Smooth muscle cell (in vitro differentiated cells): ENCODE measurements around the gene HLCS. TPM values are rescaled to one million over a fixed set of nuclear protein-coding genes. Genes with fewer than 3 reads are reported as not detected.

Experiments
- DNase-seq: peaks from one replicate; lab custom pipeline; 2025; ENCODE audit not compliant: unreplicated experiment; lab: John Stamatoyannopoulos, UW
- H2AFZ ChIP-seq: fragments of 200-600 bp; sonication (generic); 2 replicates; pipeline ENCODE4 v1.6.0; 2016; ENCODE audit warnings: antibody characterized with exemption, low read depth, mild to moderate bottlenecking
- H3F3A ChIP-seq: fragments of 200-600 bp; sonication (generic); 2 replicates; pipeline ENCODE4 v1.6.0; 2017; ENCODE audit warnings: antibody characterized with exemption, low read depth
- H3K27ac ChIP-seq: fragments of 200-600 bp; sonication (generic); 2 replicates; pipeline ENCODE4 v1.5.1; 2016; ENCODE audit warnings: low read depth, mild to moderate bottlenecking
- H3K27me3 ChIP-seq: fragments of 200-600 bp; sonication (generic); 2 replicates; pipeline ENCODE4 v1.6.1; 2016; ENCODE audit warnings: low read depth, mild to moderate bottlenecking
- H3K36me3 ChIP-seq: fragments of 200-600 bp; sonication (generic); 2 replicates; pipeline ENCODE4 v1.5.1; 2016; ENCODE audit warnings: low read depth
- H3K4me1 ChIP-seq: fragments of 200-600 bp; sonication (generic); 2 replicates; pipeline ENCODE4 v1.5.1; 2016; ENCODE audit warnings: low read depth
- H3K4me2 ChIP-seq: fragments of 200-600 bp; sonication (generic); 2 replicates; pipeline ENCODE4 v1.6.0; 2016; ENCODE audit warnings: mild to moderate bottlenecking
- H3K4me3 ChIP-seq: fragments of 200-600 bp; sonication (generic); 2 replicates; pipeline ENCODE4 v1.5.1; 2016; ENCODE audit warnings: mild to moderate bottlenecking
- H3K79me2 ChIP-seq: fragments of 200-600 bp; sonication (generic); 2 replicates; pipeline ENCODE4 v1.6.0; 2016; ENCODE audit warnings: low read depth, mild to moderate bottlenecking
- H3K9ac ChIP-seq: fragments of 200-600 bp; sonication (generic); 2 replicates; pipeline ENCODE4 v1.6.0; 2016; ENCODE audit warnings: low read depth
- H3K9me3 ChIP-seq: fragments of 200-600 bp; sonication (generic); replicated peaks from 2 replicates; pipeline ENCODE4 v1.5.1; 2016; ENCODE audit warnings: low read depth
- H4K20me1 ChIP-seq: fragments of 200-600 bp; sonication (generic); 2 replicates; pipeline ENCODE4 v1.6.0; 2016; ENCODE audit warnings: low read depth
- CTCF ChIP-seq: fragments of 200-600 bp; sonication (generic); IDR thresholded peaks from 2 replicates; pipeline ENCODE4 v1.5.1; 2017; ENCODE audit warnings: borderline replicate concordance, mild to moderate bottlenecking, antibody characterized with exemption; ENCODE audit not compliant: insufficient read depth, poor library complexity, severe bottlenecking
- WGBS: methylation state at CpG from one replicate; pipeline ENCODE4 v1.1.7; 2016; ENCODE audit warnings: low lambda C conversion rate; 5-methylcytosine and 5-hydroxymethylcytosine counted together
- polyA plus RNA-seq: library from polyadenylated mRNA; unstranded; fragments of >200 nt; fragmentation: Nextera tagmentation; extraction: Ambion mirVana; gene quantifications from 2 replicates; pipeline ENCODE4 v1.2.1, GENCODE V29; 2016
- total RNA-seq: library from RNA; depleted of rRNA; stranded (reverse); fragments of >200 nt; gene quantifications from 2 replicates; pipeline ENCODE4 v1.2.3, GENCODE V29; 2014

Gene HLCS
- total and polyA plus RNA-seq, 2 experiments from 2014 or later, result 7.5 to 20.6 TPM

- Histone ChIP-seq H2AFZ (no peak overlapping the region), H3K36me3 (no peaks in the 10 kb centered on the region), H3F3A (peaks cover 3% of the 10 kb centered on the region), H3K79me2 (no peaks in the 10 kb centered on the region), H3K4me2 (no peak overlapping the region), H3K4me1 (peaks cover 7% of the 10 kb centered on the region), H3K9ac (no peak overlapping the region), H4K20me1 (no peaks in the 10 kb centered on the region), H3K4me3 (no peak overlapping the region), H3K27ac (no peak overlapping the region), H3K9me3 (no peaks in the 10 kb centered on the region), H3K27me3 (no peaks in the 10 kb centered on the region)
- no peak for TF ChIP-seq CTCF
- WGBS, result 86% methylated on average over 8 of the region's 8 CpGs
- no peak for DNase-seq
These were observed 76.4 kb downstream of the HLCS start for GRCh38 chr21:36890086-36890485.

- Histone ChIP-seq H3F3A (peaks cover 3% of the 10 kb centered on the region), H3K36me3 (no peaks in the 10 kb centered on the region), H3K9ac (no peak overlapping the region), H3K79me2 (no peaks in the 10 kb centered on the region), H3K4me3 (no peak overlapping the region), H3K4me2 (no peak overlapping the region), H3K4me1 (peaks cover 7% of the 10 kb centered on the region), H3K27me3 (no peaks in the 10 kb centered on the region), H2AFZ (no peak overlapping the region), H3K27ac (no peak overlapping the region), H3K9me3 (no peaks in the 10 kb centered on the region), H4K20me1 (no peaks in the 10 kb centered on the region)
- no peak for DNase-seq
- 58% methylated on average over 2 of the region's 2 CpGs for WGBS
- no peak for TF ChIP-seq CTCF
These were observed 77.1 kb downstream of the HLCS start for GRCh38 chr21:36889401-36889800.

GRCh38 chr21:36888466-36888865 is 78.0 kb downstream of the HLCS start:
- H3K27me3 ChIP-seq, result no peaks in the 10 kb centered on the region
- no peaks in the 10 kb centered on the region for H3K9me3 ChIP-seq
- no peaks in the 10 kb centered on the region for H3K36me3 ChIP-seq
- H3K4me1 ChIP-seq, result peaks cover 7% of the 10 kb centered on the region
- no peak overlapping the region for H3K4me2 ChIP-seq
- WGBS, result 78% methylated on average over 5 of the region's 5 CpGs
- H2AFZ ChIP-seq, result no peak overlapping the region
- no peak overlapping the region for H3K9ac ChIP-seq
- no peak overlapping the region for H3K4me3 ChIP-seq
- H3K27ac ChIP-seq, result no peak overlapping the region
- no peaks in the 10 kb centered on the region for H4K20me1 ChIP-seq
- no peak for TF ChIP-seq CTCF
- H3K79me2 ChIP-seq, result no peaks in the 10 kb centered on the region
- no peak for DNase-seq
- H3F3A ChIP-seq, result peaks cover 3% of the 10 kb centered on the region

- no peak overlapping the region for H3K27ac ChIP-seq
- H3K4me3 ChIP-seq, result no peak overlapping the region
- no peaks in the 10 kb centered on the region for H4K20me1 ChIP-seq
- H2AFZ ChIP-seq, result no peak overlapping the region
- peaks cover 7% of the 10 kb centered on the region for H3K4me1 ChIP-seq
- H3K36me3 ChIP-seq, result no peaks in the 10 kb centered on the region
- H3K4me2 ChIP-seq, result no peak overlapping the region
- TF ChIP-seq CTCF, result no peak
- H3K27me3 ChIP-seq, result no peaks in the 10 kb centered on the region
- H3F3A ChIP-seq, result peaks cover 3% of the 10 kb centered on the region
- WGBS, result 89% methylated on average over 5 of the region's 5 CpGs
- no peaks in the 10 kb centered on the region for H3K9me3 ChIP-seq
- DNase-seq, result no peak
- H3K9ac ChIP-seq, result no peak overlapping the region
- no peaks in the 10 kb centered on the region for H3K79me2 ChIP-seq
These were observed 78.5 kb downstream of the HLCS start for GRCh38 chr21:36887963-36888362.
